Measurements from ENCODE around the gene TXNDC9. TPM values are rescaled to one million over a fixed set of nuclear protein-coding genes. Genes with fewer than 3 reads are reported as not detected.

TXNDC9 gene
- total RNA-seq (2021) (24.1 to 31.0 TPM (median 24.6 TPM) in 3 replicates), Bru-seq, nascent RNA (percentile 87 among the genes with signal in this experiment)
- long read RNA-seq, experiment 1, transcript TXNDC9-201 (5 exons, 1,637 nt): major isoform, 130 of 153 reads
- long read RNA-seq, experiment 1, transcript TXNDC9-202 (4 exons, 1,111 nt): minor isoform, 17 of 153 reads
- long read RNA-seq, experiment 1, partial matches to known transcripts: 1 of 153 reads
- long read RNA-seq, experiment 1, other reads (novel, unspliced or antisense): 2 of 153 reads
- long read RNA-seq, experiment 2, transcript TXNDC9-202 (4 exons, 1,111 nt): minor isoform, 8 of 74 reads
- long read RNA-seq, experiment 2, transcript TXNDC9-201 (5 exons, 1,637 nt): major isoform, 47 of 74 reads
- long read RNA-seq, experiment 2, partial matches to known transcripts: 12 of 74 reads
- long read RNA-seq, experiment 2, other reads (novel, unspliced or antisense): 5 of 74 reads
- long read RNA-seq, experiment 3, transcript TXNDC9-201 (5 exons, 1,637 nt): major isoform, 283 of 309 reads
- long read RNA-seq, experiment 3, transcript TXNDC9-202 (4 exons, 1,111 nt): minor isoform, 18 of 309 reads
- long read RNA-seq, experiment 3, partial matches to known transcripts: 1 of 309 reads
- long read RNA-seq, experiment 3, other reads (novel, unspliced or antisense): 5 of 309 reads

GRCh38 chr2:99335911-99336803 is at the start of gene TXNDC9:
Gene TXNDC9, minus strand, starts transcription at chr2:99336333. Its CDS starts 3,123 bp downstream, at chr2:99333210.
- peak; percentile 98 for DNase-seq (ENCODE audit: low spot score)
- ChIA-PET POLR2A (interaction anchor here (0.5 to 2.6 kb wide), 10 partner anchors 11 to 1862 kb away, joined by 3 to 7 read pairs (median 4); no protein-coding TSS in a partner anchor), CTCF (interaction anchor here (1.1 to 2.4 kb wide), 9 partner anchors 19 to 924 kb away, joined by 3 to 9 read pairs (median 4); partner anchors contain the start of genes MITD1, MRPL30 and REV1)
- no peak for TF ChIP-seq ZNF512 (CRISPR knock-in tag; IDR thresholded peaks at IDR 0.05; ENCODE audit: borderline replicate concordance)
- no peak for TF ChIP-seq ZMAT4 (CRISPR knock-in tag; IDR thresholded peaks at IDR 0.05)
- no peak; the same call in 1 of the 2 replicates for TF ChIP-seq PREB (CRISPR knock-in tag; IDR thresholded peaks at IDR 0.05; ENCODE audit: borderline replicate concordance)
- no peak for TF ChIP-seq PRDM15 (CRISPR knock-in tag; IDR thresholded peaks at IDR 0.05)
- 0 out of 2 replicates have a peak, but pooled peaks have one; percentile 18 for TF ChIP-seq USF2 (CRISPR knock-in tag; IDR thresholded peaks at IDR 0.05)
- no peak for TF ChIP-seq AFF4 (CRISPR knock-in tag; IDR thresholded peaks at IDR 0.05; ENCODE audit: borderline replicate concordance)
- TF ChIP-seq FOXP1 (CRISPR knock-in tag; IDR thresholded peaks at IDR 0.05; ENCODE audit: borderline replicate concordance): no peak
- TF ChIP-seq RELA (CRISPR knock-in tag; IDR thresholded peaks at IDR 0.05; ENCODE audit: borderline replicate concordance): no peak
- no peak for TF ChIP-seq NR1H2 (CRISPR knock-in tag; IDR thresholded peaks at IDR 0.05)
- no peak for TF ChIP-seq ZBTB21 (CRISPR knock-in tag; IDR thresholded peaks at IDR 0.05; ENCODE audit: borderline replicate concordance)
- TF ChIP-seq MYBL2 (CRISPR knock-in tag; IDR thresholded peaks at IDR 0.05): no peak
- TF ChIP-seq NR2C2 (CRISPR knock-in tag; IDR thresholded peaks at IDR 0.05): no peak
- no peak for TF ChIP-seq ZBTB43 (CRISPR knock-in tag; IDR thresholded peaks at IDR 0.05)
- TF ChIP-seq ZSCAN18 (CRISPR knock-in tag; IDR thresholded peaks at IDR 0.05): no peak
- TF ChIP-seq ZNF263 (CRISPR knock-in tag; IDR thresholded peaks at IDR 0.05; ENCODE audit: low read depth): no peak
- peak; percentile 86 for TF ChIP-seq GABPB1 (CRISPR knock-in tag; IDR thresholded peaks at IDR 0.05)
- no peak for TF ChIP-seq ZNF219 (CRISPR knock-in tag; IDR thresholded peaks at IDR 0.05; ENCODE audit: borderline replicate concordance)

More at GRCh38 chr2:99335911-99336803, at the start of gene TXNDC9:
- H3K4me1 Mint-ChIP-seq: peaks cover 16% of the 10 kb centered on the region
- H3K36me3 Mint-ChIP-seq: peaks cover 18% of the 10 kb centered on the region
- no peaks in the 10 kb centered on the region for H3K9me3 Mint-ChIP-seq
- H3K27me3 Mint-ChIP-seq (ENCODE audit: low read depth): no peaks in the 10 kb centered on the region
- H3K27ac Mint-ChIP-seq: no peak within 1 kb of the TSS
- ATAC-seq: peak; percentile 88
- no peak within 1 kb of the TSS for H3K4me3 Mint-ChIP-seq
